Muscle of leg (tissue), 11 donors: Measurements from ENCODE around the gene HERPUD1. TPM values are rescaled to one million over a fixed set of nuclear protein-coding genes. Genes with fewer than 3 reads are reported as not detected.

Experiments
- DNase-seq: peaks from one replicate; pipeline ENCODE4 v3.0.0; 2013
- H3K27ac ChIP-seq: one replicate; pipeline ENCODE4 v1.5.1; 2013; ENCODE audit warnings: mild to moderate bottlenecking, low read length, control low read depth
- H3K27me3 ChIP-seq: one replicate; pipeline ENCODE4 v1.6.1; 2013; ENCODE audit warnings: low read length; ENCODE audit not compliant: control insufficient read depth, insufficient read depth
- H3K36me3 ChIP-seq: one replicate; pipeline ENCODE4 v1.6.1; 2013; ENCODE audit warnings: low read length; ENCODE audit not compliant: control insufficient read depth, insufficient read depth
- H3K4me1 ChIP-seq: one replicate; pipeline ENCODE4 v1.6.1; 2013; ENCODE audit warnings: low read length; ENCODE audit not compliant: control insufficient read depth, insufficient read depth
- H3K4me3 ChIP-seq: one replicate; pipeline ENCODE4 v1.5.1; 2013; ENCODE audit warnings: low read length, control low read depth
- H3K9me3 ChIP-seq: replicated peaks from 2 replicates; pipeline ENCODE4 v1.6.1; 2013; ENCODE audit warnings: low read depth, low read length; ENCODE audit not compliant: control insufficient read depth
- WGBS: methylation state at CpG from one replicate; pipeline ENCODE4 v1.1.5; 2013; ENCODE audit warnings: missing lambda C conversion rate; ENCODE audit not compliant: insufficient coverage; 5-methylcytosine and 5-hydroxymethylcytosine counted together
- polyA plus RNA-seq, 8 donors: library from polyadenylated mRNA; unstranded; fragments of 120-200 nt; gene quantifications; one replicate each; pipeline versions ENCODE4 v1.2.1 to v1.2.3, GENCODE V29; 2013; ENCODE audit warnings: inconsistent platforms in 1 of 8, low replicate concordance in 1 of 8; ENCODE audit not compliant: insufficient read length in 8 of 8, insufficient read depth in 1 of 8
- total RNA-seq: library from RNA; stranded (reverse); fragments of 120-200 nt; gene quantifications from one replicate; pipeline ENCODE4 v1.2.4, GENCODE V29; 2013

The HERPUD1 gene
- total and polyA plus RNA-seq, 9 donors, result 41.9 to 89.0 (median 59.7) TPM

DNA sequence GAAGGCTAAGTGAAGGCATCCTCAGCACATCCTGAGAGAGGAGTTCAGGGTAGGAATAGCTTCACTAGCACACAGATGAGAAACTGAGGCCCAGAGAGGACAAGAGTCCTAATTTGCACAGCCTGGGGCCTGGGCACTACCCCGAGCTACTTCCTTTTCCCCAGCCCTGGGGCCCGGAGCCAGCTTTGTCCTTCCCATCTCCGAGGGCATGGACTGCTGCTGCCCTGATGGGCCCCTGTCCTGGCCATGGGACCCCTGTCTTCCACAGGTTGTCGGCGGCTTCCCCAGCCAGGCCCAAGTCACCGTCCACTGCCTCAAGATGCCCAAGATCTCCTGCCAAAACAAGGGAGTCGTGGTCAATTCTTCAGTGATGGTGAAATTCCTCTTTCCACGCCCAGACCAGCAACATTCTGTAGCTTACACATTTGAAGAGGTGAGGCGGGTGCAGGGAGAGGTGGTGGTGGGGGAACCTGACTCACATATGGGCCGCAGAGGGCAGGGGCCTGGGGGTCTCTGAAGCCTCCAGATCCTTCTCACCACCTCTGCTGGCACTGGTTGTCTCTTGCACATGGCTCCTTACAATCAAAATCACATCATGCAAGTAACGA, 46.0 kb downstream of the HERPUD1 start:
- WGBS, result 65% methylated on average over 3 of the region's 11 CpGs
- DNase-seq, result no peak
- peaks cover 3% of the 10 kb centered on the region for H3K4me1 ChIP-seq

DNA sequence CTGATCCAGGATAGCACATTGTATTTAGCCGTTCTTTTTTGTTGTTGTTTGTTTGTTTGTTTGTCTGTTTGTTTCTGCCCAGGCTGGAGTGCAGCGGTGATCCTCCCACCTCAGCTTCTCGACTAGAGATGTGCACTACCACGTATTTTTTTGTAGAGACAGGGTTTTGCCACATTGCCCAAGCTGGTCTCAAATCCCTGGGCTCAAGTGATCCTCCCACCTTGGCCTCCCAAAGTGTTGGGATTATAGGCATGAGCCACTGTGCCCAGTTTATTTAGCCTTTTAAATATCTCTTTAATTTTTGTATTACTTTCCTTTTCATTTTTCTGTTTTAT, 48.2 kb downstream of the HERPUD1 start:
- no peak overlapping the region for H3K27ac ChIP-seq
- no peaks in the 10 kb centered on the region for H3K27me3 ChIP-seq
- DNase-seq, result no peak
- no CpG with 5 or more reads among the region's 4 CpGs for WGBS
- H3K36me3 ChIP-seq, result no peaks in the 10 kb centered on the region
- H3K4me1 ChIP-seq, result peaks cover 21% of the 10 kb centered on the region
- no peak overlapping the region for H3K4me3 ChIP-seq
- no peaks in the 10 kb centered on the region for H3K9me3 ChIP-seq

More for the DNA sequence above, 46.0 kb downstream of the HERPUD1 start:
- no peaks in the 10 kb centered on the region for H3K27me3 ChIP-seq
- no peaks in the 10 kb centered on the region for H3K36me3 ChIP-seq
- H3K4me3 ChIP-seq, result no peak overlapping the region
- no peaks in the 10 kb centered on the region for H3K9me3 ChIP-seq
- H3K27ac ChIP-seq, result no peak overlapping the region

- H3K4me1 ChIP-seq, result peaks cover 30% of the 10 kb centered on the region
- H3K9me3 ChIP-seq, result no peaks in the 10 kb centered on the region
- H3K4me3 ChIP-seq, result no peak overlapping the region
- H3K27ac ChIP-seq, result no peak overlapping the region
- WGBS, result 59% methylated on average over 12 of the region's 16 CpGs
- H3K36me3 ChIP-seq, result no peaks in the 10 kb centered on the region
- no peak for DNase-seq
- H3K27me3 ChIP-seq, result no peaks in the 10 kb centered on the region
Observed at GRCh38 chr16:56980792-56981724, 49.1 kb downstream of the HERPUD1 start.

- Histone ChIP-seq H3K9me3 (no peaks in the 10 kb centered on the region), H3K4me3 (no peak overlapping the region), H3K4me1 (peaks cover 35% of the 10 kb centered on the region), H3K36me3 (no peaks in the 10 kb centered on the region), H3K27ac (no peak overlapping the region), H3K27me3 (no peaks in the 10 kb centered on the region)
- 89% methylated on average over 11 of the region's 12 CpGs for WGBS
- DNase-seq, result no peak
Observed at GRCh38 chr16:56981729-56982271, 49.9 kb downstream of the HERPUD1 start.

DNA sequence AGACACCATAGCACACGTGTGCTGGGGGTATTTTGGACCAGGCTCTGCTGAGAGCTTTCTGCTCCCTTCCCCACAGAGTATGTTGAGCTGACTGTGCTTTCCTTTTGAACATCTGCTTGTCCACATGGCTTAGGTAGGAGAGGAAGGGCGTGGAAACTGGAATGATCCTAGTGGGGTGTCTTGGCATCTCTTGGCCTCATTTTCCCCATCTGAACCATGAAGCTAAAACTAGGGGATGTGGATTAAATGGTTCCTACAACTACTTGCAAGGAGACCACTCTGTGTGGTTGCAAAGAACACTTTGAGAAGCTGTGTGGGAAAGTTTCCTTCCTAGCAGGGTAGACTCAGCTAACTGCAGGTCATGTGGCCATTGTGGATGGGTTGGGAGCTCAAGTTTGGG, 50.8 kb downstream of the HERPUD1 start:
- H3K4me1 ChIP-seq, result peaks cover 41% of the 10 kb centered on the region
- H3K4me3 ChIP-seq, result no peak overlapping the region
- no peak for DNase-seq
- H3K27me3 ChIP-seq, result no peaks in the 10 kb centered on the region
- no peaks in the 10 kb centered on the region for H3K36me3 ChIP-seq
- no peak overlapping the region for H3K27ac ChIP-seq
- no peaks in the 10 kb centered on the region for H3K9me3 ChIP-seq
- no CpG with 5 or more reads among the region's 2 CpGs for WGBS

- no peaks in the 10 kb centered on the region for H3K9me3 ChIP-seq
- no peak for DNase-seq
- H3K27me3 ChIP-seq, result no peaks in the 10 kb centered on the region
- no peaks in the 10 kb centered on the region for H3K36me3 ChIP-seq
- no peak overlapping the region for H3K4me3 ChIP-seq
- no peak overlapping the region for H3K27ac ChIP-seq
- H3K4me1 ChIP-seq, result peaks cover 43% of the 10 kb centered on the region
- 69% methylated on average over 3 of the region's 9 CpGs for WGBS
Observed at GRCh38 chr16:56983211-56983751, 51.3 kb downstream of the HERPUD1 start.

GRCh38 chr16:56984639-56985038, 52.7 kb downstream of the HERPUD1 start:
- Histone ChIP-seq H3K27me3 (no peaks in the 10 kb centered on the region), H3K4me1 (peaks cover 52% of the 10 kb centered on the region), H3K36me3 (no peaks in the 10 kb centered on the region), H3K9me3 (no peaks in the 10 kb centered on the region), H3K27ac (no peak overlapping the region), H3K4me3 (no peak overlapping the region)
- DNase-seq, result no peak
- 83% methylated on average over 5 of the region's 6 CpGs for WGBS

DNA sequence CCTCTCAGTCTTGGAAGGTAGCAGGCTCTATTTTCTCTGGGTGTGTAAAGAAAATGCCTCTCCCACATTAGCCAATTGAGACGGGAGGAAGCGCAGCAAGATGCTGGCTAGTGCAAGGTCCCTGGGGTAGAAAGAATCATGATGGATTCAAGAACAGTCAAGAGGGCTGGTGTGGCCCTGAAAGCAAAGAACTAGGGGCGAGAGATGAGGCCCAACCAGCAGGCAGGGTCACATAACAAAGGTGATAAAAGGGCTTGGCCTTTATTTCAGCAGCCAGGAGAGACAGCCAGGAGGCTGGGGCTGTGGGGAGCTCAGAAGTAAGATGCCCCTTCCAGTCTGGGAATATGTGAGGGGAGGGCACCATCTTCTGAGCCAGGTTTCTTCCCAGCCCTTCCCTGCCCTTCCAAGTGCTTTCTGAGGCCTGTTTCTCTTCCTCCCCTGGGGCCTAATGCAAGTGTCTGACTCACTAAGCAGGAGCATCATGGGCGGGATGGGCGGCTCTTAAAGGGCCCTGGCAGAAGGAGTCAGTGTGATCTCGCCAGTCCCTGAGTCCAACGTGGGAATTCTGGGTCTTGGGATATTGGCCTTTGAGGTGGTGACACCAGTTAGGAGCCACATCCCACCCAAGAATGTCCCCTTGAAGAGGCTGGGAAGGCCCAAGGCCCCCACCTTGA, 53.5 kb downstream of the HERPUD1 start:
- WGBS, result 29% methylated on average over 1 of the region's 7 CpGs
- Histone ChIP-seq H3K36me3 (no peaks in the 10 kb centered on the region), H3K9me3 (no peaks in the 10 kb centered on the region), H3K4me3 (no peak overlapping the region), H3K27ac (no peak overlapping the region), H3K4me1 (peaks cover 56% of the 10 kb centered on the region), H3K27me3 (no peaks in the 10 kb centered on the region)
- peak; percentile 78 for DNase-seq

DNA sequence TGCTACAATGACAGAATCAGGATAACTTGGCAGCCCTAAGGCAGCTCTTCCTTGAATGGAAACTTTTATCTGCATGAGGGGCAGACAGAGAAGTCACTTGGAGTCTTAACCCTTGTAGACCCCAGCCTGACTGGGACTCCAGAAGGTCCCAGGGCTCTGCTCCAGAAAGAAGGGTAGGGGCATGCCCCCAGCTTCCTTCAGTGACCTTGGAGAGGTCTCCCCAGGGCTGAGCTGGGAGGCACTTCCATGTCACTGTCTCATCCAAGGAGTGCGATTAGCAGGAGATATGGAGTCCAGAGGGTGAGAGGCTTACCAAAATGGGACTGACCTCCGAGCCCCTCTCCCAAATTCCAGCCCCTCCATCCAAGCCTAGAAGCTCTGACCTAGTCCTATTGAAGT, 54.0 kb downstream of the HERPUD1 start:
- WGBS, result no CpG with 5 or more reads among the region's 2 CpGs

DNA sequence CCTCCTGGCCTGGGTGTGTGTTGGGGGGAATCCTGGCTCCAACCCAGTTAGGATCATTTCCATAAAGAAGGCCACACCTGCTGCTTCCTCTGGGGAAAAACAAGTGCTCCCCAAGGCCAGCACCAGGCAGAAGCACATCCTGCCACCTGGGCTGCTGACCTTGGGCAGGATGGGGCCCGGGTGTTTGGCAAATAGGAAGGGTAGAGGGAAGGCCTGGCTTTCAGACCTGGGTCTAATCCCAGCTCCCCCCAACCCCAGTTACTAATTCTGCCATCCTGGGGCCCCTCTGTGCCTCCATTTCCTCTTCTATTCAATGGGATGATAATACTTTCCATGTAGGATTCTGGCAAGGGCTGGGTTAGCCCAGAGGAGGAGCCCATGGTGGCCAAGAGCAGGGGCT, 54.4 kb downstream of the HERPUD1 start:
- DNase-seq, result no peak
- Histone ChIP-seq H3K4me3 (no peak overlapping the region), H3K27ac (no peak overlapping the region), H3K27me3 (no peaks in the 10 kb centered on the region), H3K4me1 (peaks cover 57% of the 10 kb centered on the region), H3K36me3 (no peaks in the 10 kb centered on the region), H3K9me3 (no peaks in the 10 kb centered on the region)
- no CpG with 5 or more reads among the region's 1 CpG for WGBS

More for the DNA sequence above, 54.0 kb downstream of the HERPUD1 start:
- DNase-seq, result no peak
- Histone ChIP-seq H3K27me3 (no peaks in the 10 kb centered on the region), H3K4me1 (peaks cover 59% of the 10 kb centered on the region), H3K27ac (no peak overlapping the region), H3K4me3 (no peak overlapping the region), H3K9me3 (no peaks in the 10 kb centered on the region), H3K36me3 (no peaks in the 10 kb centered on the region)
